Stromal cell of bone marrow (primary cell): Measurements from ENCODE around the gene LRRC56.

ENCODE experiments used
- DNase-seq: peaks from one replicate; pipeline ENCODE4 v3.0.0-alpha.2; 2012; ENCODE audit warnings: low read depth

The LRRC56 gene

DNA sequence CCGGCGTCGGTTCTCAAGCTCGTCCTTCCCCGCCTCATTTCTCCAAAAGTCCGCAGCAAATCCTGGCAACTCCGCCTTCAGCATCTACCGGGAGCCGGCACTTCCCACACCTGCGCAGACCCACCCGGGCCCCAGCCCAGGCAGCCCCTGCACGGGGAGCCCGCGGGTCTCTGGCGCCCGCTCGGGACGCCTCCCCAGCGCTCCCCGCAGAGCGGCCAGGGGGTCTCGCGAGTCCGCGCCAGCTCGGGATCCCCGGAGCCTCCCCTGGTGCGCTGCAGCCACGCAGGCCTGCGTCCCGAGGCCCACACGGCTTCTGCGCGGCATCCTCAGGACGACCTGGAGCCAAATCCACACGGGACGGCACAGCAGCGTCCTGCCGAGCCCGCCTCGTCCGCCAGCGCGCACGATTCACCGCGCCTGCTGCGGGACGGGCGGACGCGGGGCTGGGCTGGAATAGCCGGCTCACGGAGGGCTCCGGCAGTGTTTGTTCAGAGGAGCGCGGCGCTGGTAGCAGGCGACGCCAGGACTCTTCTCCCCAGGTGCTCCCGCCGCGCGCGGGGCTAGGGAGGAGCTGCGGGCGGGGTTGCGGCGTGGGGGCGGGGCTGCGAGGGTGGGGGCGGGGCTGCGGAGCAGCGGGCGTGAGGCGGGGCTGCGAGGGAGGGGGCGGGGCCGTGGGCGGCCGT, 38.1 kb downstream of the LRRC56 start:
- no peak for DNase-seq

DNA sequence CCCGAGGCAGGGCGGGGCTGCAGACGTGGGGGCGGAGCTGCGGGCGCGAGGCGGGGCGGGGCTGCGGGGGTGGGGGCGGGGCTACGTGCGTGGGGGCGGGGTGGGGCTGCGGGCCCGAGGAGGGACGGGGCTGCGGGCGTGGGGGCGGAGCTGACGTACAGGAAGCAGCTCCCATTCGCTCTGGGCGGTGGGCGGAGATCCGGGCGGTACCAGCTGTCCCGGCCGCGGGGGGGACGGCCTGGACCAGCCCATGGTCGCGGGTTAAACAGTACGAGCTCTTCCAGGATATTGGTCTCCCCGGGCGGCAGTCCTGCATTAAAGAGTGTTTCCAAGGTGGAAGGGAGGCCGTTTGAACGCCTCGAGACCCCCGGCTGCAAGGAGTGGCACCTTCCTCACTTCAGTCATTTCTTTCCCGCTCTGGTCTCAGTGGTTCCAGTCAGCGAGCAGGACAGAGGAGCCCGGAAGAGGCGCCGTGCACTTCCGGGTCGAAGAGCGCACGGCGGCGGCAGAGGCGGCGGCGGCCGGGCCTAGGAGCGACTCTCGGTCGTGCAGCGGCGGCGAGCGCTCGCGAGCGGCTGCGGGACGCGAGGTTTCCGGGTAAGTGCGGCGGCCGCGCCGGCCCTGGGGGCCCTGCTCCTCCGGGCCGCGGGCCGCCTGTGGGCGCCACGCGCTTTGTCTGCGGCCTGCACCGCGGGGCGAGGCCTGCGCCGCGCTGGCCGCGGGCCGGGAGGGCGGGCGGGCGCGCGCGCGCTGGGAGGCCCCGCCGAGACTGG, 38.9 kb downstream of the LRRC56 start, which contains the start of gene PHRF1:
Gene PHRF1, plus strand, starts transcription at position 475 of the 773 bp plus-strand sequence. CDS start 5,043 bp downstream, outside the sequence.
- DNase-seq: peak; percentile 83

DNA sequence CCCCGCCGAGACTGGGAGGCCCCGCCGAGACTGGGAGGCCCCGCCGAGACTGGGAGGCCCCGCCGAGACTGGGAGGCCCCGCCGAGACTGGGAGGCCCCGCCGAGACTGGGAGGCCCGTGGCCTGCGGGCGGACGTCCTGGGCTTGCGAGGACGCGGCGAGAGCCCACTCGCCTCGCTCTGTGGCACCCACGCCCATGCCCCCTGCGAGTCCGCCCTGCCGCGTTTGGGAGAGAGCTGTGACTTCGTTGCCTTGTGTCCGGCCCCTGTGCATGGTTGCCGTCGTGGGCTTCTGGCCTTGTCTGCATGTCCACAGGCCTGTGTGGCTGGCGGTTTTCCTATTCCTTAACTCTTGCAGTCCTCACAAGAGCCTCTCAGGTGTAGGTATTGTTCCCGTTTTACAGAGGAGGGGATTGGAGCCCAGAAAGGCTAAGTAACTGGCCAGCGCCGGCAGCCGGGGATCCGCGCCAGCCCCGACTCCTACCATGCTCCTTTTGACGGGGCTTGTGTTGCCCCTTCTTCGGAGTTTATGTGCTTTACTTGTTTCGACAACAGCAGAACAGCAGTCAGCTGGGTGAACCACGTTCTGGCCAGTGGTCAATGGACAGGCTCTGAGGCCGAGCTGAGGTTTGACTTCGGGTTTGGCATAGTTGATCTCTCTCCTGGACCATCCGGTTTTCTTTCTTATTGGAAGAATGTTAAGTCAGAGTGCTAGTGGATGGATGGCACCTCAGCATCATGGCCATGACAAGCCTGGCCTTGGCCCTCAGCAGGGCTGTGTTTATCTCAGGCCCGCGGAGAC, 39.7 kb downstream of the LRRC56 start:
- no peak for DNase-seq

DNA sequence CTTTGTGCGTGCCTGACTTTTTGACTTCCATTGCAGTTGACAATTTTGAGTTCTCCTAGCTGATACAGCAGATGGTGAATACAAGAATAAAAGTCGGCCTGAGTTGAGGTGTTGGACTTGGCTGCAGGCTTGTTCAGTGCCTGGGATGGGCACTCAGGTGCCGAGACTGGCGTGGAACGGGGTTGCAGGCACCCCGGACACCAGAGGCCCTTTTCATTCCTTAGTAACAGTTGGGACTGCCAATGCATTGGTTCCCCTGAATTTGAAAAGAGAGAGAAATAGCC, 40.2 kb downstream of the LRRC56 start:
- DNase-seq: no peak

DNA sequence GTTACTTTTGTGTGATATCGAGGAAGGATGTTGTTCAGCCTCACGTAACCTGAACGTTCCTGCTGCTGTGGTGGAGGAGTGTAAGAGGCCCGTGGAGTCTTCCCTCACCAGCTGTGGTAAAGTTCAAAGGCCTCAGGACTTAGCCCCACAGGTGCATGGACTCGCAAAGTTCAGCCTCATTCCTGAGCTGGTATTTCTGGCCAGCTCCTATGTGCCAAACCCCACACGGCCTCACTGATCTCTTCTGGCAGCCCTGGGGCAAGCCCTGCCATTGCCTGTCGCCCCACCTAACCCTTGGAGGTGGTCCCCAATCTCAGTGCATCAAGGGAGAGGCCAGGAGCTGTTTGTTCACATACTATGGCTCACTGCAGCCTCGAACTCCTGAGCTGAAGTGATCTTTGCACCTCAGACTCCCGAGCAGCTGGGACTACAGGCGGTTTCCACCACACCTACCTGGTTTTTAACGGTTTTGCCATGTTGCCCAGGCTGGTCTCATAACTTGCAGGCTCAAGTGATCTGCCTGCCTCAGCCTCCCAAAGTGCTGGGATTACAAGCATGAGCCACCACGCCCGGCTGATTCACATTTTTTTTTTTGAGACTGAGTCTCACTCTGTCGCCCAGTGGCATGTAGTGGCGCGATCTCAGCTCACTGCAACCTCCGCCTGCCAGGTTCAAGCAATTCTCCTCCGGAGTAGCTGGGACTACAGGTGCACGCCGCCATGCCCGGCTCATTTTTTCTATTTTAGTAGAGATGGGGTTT, 41.1 kb downstream of the LRRC56 start:
- no peak for DNase-seq

DNA sequence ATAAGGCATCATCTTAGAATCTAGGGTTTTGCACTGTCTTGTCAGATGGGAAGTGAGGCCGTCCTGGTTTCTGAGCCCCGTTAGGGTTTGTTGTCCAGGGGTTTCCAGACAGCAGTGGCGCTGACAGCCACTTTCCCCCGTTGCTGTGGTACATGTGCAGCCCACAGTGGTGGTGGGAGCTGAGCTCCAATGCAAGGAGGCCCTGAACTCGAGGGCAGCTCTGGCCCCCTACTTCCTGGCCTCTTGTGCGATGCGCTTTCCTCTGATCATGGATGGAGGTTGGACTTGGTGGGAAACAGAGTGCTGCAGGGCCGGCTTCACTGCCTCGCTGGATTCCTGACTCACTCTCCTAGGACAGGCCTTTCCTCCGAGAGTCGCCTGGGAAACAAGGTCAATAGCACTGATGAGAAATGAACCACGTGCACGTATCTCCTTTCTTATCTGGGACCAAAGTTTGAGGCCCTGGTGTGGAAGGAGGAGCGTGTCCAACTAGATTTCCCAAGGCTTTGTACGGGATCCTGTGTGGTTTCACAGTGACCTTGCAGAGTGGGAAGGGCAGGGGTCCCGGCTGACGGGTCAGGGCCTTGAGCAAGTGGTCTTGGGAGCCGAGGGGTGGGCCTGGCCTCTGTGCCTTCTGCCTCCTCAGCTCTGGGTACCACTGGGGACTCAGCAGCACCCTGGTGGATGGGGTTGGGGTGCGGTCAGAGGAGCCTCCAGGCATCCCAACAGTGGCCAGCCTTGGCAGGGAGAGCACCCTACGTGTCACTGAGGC, 42.7 kb downstream of the LRRC56 start:
- DNase-seq: no peak

DNA sequence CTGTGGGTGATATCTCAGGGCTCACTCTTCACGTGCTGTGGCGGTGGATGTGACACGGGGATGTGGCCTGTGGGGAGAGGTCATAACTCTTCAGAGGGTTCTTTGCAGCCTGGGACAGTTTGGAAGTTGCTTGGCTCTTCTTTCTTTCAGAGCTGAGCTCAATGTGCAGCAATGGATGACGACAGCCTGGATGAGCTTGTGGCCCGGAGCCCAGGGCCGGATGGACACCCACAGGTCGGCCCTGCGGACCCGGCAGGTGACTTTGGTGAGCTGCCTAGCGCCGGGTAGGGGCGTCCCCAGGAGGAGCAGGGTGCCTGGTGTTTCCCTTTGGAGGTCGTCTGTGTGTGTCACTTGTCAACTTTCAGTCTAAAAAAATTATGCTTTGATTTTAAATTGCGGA, 44.0 kb downstream of the LRRC56 start:
- DNase-seq: no peak

DNA sequence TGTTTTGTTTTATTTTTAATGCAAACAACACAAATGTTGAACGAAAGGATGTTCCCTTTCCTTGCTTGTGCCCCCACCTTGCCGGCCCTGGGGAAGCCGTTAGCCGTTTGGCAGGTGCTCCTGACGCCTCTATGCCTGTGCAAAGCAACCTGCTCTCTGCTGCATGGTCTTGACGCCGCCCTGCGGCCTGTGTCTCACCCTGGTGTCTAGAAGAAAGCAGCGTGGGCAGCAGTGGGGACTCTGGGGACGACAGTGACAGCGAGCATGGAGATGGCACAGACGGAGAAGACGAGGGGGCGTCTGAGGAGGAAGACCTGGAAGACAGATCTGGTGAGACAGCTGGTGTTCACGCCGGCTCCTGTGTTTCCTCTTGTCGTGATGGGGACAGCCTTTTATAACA, 44.4 kb downstream of the LRRC56 start:
- no peak for DNase-seq

DNA sequence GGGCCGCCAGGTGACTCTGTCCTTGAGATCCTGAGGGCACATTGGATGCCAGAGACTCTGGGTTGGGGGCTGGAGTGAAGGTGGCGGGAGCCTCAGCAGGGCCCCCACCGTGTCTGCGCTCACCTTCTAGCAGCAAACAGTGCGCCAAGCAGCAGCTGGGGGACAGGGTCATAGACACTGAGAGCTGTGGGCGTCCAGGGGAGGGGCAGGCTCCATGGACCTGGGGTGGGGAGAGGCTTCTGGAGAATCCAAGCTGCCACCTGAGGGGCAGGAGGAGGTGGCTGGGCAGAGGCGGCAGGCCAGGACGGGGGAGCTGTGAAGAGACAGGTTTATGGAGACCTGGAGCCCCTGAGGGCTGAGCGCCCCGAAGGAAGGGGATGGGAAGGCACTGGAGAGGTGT, 47.0 kb downstream of the LRRC56 start:
- DNase-seq: no peak

DNA sequence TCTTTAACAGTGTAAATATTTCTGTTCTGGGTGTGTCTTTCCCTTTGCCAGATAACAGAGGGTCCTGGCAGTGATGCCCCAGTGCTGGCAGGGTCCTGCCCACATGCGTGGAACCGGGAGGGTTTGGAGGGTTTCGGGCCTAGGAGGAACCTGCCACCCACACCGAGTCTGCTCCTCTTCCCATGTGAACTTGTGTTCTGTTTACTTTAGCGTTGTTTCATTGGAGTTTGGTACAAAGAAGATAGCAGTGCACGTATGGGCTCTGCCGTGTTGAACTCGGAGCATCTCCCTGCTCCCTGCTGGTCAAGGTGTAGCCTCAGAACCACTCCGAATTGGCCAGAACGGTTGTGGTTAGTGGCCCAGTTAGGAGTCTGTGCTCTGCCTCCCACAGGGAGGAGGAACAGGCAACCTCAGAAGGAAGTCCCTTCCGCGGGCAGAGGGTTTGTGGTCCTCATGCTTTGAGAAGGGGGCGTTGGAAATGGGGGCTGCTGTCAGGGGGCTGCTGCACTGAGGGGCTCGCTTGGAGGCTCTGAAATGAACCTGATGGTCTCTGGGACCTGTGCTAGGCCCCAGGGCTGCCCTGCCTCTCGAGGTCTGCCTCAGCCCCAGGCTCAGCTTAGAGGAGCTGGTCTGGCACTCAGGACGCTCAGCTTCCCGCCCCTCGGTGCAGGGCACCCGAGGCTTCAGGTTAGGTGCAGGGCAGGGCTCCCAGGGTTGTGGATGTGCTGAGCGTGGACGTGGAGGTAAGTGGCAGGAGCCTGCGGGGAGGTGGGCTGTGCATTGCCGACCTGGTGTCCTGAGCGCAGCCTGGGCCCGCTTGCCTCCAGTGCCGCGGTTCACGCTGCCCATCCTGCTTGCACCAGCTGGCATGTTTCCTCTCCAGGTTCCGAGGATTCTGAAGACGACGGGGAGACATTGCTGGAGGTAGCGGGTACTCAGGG, 49.3 kb downstream of the LRRC56 start:
- no peak for DNase-seq

DNA sequence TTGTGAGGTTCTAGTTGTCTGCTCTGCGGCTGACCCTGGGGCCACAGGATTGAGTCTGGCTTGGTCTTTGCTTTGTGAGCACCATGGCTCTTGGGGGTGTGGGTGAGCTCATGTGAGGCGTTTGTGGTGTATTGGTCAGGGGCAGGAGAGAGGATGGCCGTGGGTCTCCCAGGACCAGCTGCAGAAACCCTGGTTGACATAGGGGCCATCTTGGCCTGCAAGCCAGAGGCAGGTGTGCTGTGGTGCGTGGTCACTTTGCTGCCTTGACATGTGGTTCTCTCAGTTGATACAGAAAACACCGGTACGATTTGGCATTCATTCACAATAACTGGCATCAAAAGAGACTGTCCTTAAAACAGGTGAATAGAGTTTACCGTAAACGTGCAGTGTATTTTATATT, 50.2 kb downstream of the LRRC56 start:
- no peak for DNase-seq

DNA sequence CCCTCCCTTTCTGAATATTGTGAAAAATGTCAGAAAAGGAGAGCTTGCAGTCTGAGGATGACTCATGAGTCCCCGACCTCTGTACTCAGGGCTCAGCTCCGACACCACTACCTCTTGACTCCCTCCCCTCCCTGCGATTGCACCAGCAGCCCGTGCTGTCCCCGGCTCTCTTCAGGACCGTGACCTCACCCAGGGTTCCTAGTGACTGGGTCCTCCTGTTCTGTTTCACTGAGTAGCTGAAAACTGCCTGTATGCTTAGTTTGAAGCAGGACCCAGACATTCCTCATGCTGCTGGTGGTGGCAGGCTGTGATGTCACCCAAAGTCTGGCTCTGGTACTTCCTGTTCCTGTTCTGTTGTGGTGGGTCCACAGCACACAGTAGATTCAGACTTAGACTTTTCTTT, 50.7 kb downstream of the LRRC56 start:
- DNase-seq: no peak

DNA sequence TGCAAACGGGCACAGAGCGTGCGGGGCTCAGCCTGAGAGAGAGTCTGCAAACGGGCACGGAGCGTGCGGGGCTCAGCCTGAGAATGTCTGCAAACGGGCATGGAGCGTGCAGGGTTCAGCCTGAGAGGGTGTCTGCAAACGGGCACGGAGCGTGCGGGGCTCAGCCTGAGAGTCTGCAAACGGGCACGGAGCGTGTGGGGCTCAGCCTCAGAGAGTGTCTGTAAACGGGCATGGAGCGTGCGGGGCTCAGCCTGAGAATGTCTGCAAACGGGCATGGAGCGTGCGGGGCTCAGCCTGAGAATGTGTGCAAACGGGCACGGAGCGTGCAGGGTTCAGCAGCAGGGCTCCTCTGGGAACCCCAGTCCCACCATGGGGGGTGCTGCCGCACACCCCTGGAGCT, 52.5 kb downstream of the LRRC56 start:
- no peak for DNase-seq

DNA sequence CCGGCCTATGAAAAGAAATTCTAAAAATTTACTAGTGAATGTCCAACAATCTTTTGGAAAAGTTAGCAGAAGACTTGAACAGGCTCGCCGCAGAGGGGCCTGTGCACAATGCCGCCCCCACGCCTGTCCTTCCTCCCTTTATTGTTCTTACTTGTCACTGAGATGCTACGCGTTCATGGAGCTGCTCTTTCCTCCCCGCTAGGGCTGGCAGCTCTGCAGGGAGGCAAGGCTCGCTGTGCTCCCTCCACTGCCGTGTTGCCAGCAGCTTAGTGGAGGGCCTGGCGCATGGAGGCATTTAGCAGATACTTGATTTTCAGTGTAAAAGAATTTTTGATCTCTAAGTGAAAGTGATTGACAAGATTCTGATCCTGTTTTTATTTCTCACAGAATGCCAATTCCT, 53.7 kb downstream of the LRRC56 start:
- DNase-seq: no peak

DNA sequence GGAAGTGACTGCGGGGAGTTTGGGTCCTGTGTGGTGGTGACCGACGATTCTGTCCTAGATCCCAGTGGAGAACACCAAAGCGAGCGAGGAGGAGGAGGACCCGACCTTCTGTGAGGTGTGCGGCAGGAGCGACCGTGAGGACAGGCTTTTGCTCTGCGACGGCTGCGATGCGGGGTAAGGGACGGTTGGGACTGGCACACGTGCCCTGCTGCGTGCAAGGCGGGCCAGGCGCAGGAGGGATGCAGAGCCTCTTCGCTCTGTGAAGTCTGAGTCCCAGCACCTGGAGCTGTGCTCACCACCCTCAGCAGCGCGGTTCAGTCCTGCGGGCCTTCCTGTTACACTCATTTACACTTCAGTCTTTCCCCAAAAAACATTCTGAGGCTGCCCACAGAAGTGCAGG, 55.2 kb downstream of the LRRC56 start:
- DNase-seq: no peak

DNA sequence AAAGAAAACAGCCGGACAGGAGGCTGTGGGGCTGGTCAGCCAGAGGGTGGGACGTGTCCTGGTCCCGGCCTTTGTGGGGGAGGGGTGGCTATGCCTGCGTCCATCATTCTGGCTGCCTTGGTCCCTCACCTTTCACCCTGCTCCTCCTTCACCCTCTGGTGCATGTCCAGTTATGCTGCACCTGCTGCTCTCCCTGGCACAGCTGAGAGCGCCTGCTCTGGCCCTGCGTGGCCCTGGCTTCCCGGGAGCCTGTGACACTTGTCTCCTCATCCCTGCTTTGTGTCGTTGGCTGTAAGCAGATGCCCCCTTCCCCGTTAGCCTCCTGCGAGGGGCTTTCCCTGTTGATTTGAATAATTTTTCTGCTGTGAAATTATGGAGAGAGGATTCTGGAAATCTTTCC, 55.6 kb downstream of the LRRC56 start:
- DNase-seq: no peak

DNA sequence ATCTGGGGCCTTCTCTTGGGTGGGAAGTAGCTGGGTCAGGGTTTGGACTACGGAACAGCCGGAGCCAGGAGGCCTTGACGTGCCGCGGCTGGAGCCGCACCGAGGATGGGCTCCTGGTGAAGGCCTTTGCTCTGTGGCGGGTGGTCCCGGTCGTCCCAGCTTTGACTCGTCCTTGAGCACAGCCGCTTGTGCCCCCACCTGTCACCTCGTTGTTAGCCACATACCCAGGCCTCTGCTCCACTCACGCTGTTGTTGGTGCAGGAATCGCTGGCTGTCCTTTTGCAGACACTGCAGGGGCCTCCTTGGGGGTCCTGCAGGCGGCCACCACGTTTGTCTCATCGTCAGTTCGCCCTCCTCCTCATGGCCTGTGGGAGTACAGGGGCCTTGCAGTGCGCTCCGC, 56.0 kb downstream of the LRRC56 start:
- no peak for DNase-seq

DNA sequence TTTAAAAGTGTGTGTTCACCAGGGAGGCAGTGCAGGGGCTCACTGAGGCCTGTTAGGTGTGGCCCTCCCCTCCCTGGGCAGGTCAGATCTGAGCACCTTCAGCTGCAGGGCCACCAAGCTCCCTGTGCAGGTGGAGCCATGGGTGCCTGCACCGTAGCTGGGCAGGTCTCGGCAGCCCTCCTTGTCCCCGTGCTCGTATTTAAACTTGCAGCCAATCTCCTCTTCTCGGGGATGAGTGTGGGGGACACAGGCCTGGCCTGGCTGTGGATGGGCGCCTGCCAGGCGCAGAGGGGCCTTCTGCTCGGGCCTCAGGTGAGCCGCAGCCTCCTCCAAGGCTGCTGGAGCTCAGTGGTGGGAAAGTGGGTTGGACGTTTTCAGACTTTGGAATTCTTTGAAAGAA, 58.1 kb downstream of the LRRC56 start:
- DNase-seq: no peak

DNA sequence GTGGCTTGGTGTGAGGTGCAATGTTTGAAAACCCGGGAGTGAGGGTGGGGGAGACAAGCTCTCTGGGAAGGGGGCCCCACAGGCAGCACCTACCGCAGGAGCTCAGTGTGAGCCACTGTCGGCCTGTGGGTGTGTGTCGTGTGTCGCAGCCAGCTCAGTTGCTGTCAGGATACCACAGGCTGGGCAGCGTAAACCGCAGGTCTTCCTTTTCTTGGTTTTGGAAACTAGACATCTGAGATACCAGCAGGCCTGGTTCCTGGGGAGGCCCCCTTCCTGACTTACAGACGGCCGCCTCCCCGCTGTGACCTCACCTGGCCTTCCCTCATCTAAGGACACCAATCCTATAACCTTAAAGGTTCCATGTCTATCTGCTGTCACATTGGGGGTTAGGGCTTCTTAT, 59.0 kb downstream of the LRRC56 start:
- no peak for DNase-seq

DNA sequence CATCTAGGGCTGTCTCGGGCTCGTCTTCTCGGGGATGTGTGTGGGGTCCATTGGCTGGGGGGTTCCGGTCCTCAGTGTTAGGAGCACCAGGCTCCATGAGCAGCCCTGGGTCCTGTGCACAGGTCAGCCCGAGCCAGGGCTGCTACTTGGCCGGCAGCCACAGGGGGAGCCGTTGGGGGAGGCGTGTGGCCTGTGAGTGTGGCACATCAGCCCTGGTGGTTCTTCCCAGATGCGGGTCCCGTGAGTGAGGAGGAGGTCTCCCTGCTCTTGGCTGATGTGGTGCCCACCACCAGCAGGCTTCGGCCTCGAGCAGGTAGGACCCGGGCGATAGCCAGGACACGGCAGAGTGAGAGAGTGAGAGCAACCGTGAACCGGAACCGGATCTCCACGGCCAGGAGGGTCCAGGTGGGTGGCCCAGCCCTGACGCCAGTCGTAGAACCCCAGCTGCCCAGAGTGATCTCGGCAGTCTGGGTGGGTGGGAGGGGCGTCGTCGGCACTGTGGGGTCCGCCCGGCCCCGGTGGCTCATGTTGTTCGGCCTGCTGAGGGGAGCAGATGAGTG, 59.9 kb downstream of the LRRC56 start:
- no peak for DNase-seq
